ENCODE results near the gene BMP5.
"Not testable (repeated sequence)": the region's sequence is repeated elsewhere in the genome, so short reads cannot be mapped to it uniquely, and the experiment has no call there.

The BMP5 gene

GRCh38 chr6:55875400-55875799 is at the start of gene BMP5:
TSS of gene BMP5 (minus strand) at chr6:55875590. CDS start at chr6:55874865, 725 bp downstream.
- no peak for TF ChIP-seq ZNF274 (IDR thresholded peaks at IDR 0.05; ENCODE audit: low read depth, low read length)
- H3K4me3 ChIP-seq (ENCODE audit: low read length) = no peak within 1 kb of the TSS

- TF ChIP-seq ZNF274 (IDR thresholded peaks at IDR 0.05; ENCODE audit: low read depth, low read length) = no peak
These were observed 47.0 kb upstream of the BMP5 start for GRCh38 chr6:55922406-55922805.

GRCh38 chr6:55919716-55920308 is 44.4 kb upstream of the BMP5 start:
- no peak for TF ChIP-seq ZNF274 (IDR thresholded peaks at IDR 0.05; ENCODE audit: low read depth, low read length)
- no peak overlapping the region for H3K4me3 ChIP-seq (ENCODE audit: low read length)

More at GRCh38 chr6:55922406-55922805, 47.0 kb upstream of the BMP5 start:
- H3K4me3 ChIP-seq (ENCODE audit: low read length) = no peak overlapping the region

GRCh38 chr6:55918639-55919038 is 43.2 kb upstream of the BMP5 start:
- no peak for TF ChIP-seq ZNF274 (IDR thresholded peaks at IDR 0.05; ENCODE audit: low read depth, low read length)
- H3K4me3 ChIP-seq (ENCODE audit: low read length) = no peak overlapping the region

GRCh38 chr6:55917751-55918415 is 42.5 kb upstream of the BMP5 start:
- no peak for TF ChIP-seq ZNF274 (IDR thresholded peaks at IDR 0.05; ENCODE audit: low read depth, low read length)
- no peak overlapping the region for H3K4me3 ChIP-seq (ENCODE audit: low read length)

GRCh38 chr6:55916188-55916587 is 40.8 kb upstream of the BMP5 start:
- TF ChIP-seq ZNF274 (IDR thresholded peaks at IDR 0.05; ENCODE audit: low read depth, low read length) = no peak
- no peak overlapping the region for H3K4me3 ChIP-seq (ENCODE audit: low read length)

- TF ChIP-seq ZNF274 (IDR thresholded peaks at IDR 0.05; ENCODE audit: low read depth, low read length) = no peak
These were observed 38.1 kb upstream of the BMP5 start for GRCh38 chr6:55913228-55914195.

GRCh38 chr6:55910466-55910865 is 35.1 kb upstream of the BMP5 start:
- not testable (repeated sequence) for H3K4me3 ChIP-seq (ENCODE audit: low read length)

More at GRCh38 chr6:55913228-55914195, 38.1 kb upstream of the BMP5 start:
- no peak overlapping the region for H3K4me3 ChIP-seq (ENCODE audit: low read length)

- not testable (repeated sequence) for H3K4me3 ChIP-seq (ENCODE audit: low read length)
These were observed 34.5 kb upstream of the BMP5 start for GRCh38 chr6:55909911-55910310.

GRCh38 chr6:55902796-55903195 is 27.4 kb upstream of the BMP5 start:
- no peak overlapping the region for H3K4me3 ChIP-seq (ENCODE audit: low read length)
- no peak for TF ChIP-seq ZNF274 (IDR thresholded peaks at IDR 0.05; ENCODE audit: low read depth, low read length)

GRCh38 chr6:55901765-55902270 is 26.4 kb upstream of the BMP5 start:
- TF ChIP-seq ZNF274 (IDR thresholded peaks at IDR 0.05; ENCODE audit: low read depth, low read length) = no peak
- no peak overlapping the region for H3K4me3 ChIP-seq (ENCODE audit: low read length)

- TF ChIP-seq ZNF274 (IDR thresholded peaks at IDR 0.05; ENCODE audit: low read depth, low read length) = no peak
- no peak overlapping the region for H3K4me3 ChIP-seq (ENCODE audit: low read length)
These were observed 23.0 kb upstream of the BMP5 start for GRCh38 chr6:55898342-55898741.

- TF ChIP-seq ZNF274 (IDR thresholded peaks at IDR 0.05; ENCODE audit: low read depth, low read length) = no peak
- H3K4me3 ChIP-seq (ENCODE audit: low read length) = no peak overlapping the region
These were observed 22.0 kb upstream of the BMP5 start for GRCh38 chr6:55897346-55897745.

GRCh38 chr6:55895972-55896730 is 20.8 kb upstream of the BMP5 start:
- TF ChIP-seq ZNF274 (IDR thresholded peaks at IDR 0.05; ENCODE audit: low read depth, low read length) = no peak
- H3K4me3 ChIP-seq (ENCODE audit: low read length) = no peak overlapping the region
